NCI-H187 treated with DMSO at 0.1 percent for 48 hours (cell line): ENCODE data around the gene TBC1D1.

ENCODE experiments used
- DNase-seq: peaks from one replicate; lab custom pipeline; 2025; lab: John Stamatoyannopoulos, UW

The TBC1D1 gene

DNA sequence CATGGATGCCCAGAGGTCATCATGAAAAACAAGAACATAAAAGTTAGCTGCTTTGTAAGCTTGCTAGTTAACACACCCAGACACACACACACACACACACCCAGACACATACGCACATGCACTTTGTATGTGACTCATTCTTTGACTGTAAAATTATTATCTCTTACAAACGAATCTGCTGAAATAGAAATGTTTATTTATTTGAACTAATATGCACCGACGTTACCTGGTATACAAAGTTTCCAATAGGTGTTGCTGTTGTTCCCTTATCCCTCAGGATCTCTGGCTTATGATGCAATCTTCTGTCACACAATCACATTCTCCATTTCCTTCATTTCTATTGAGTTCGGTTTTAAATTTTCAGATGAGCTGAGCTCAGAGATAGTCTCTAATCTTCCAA lies 278.6 kb downstream of the TBC1D1 start:
- DNase-seq: no peak

DNA sequence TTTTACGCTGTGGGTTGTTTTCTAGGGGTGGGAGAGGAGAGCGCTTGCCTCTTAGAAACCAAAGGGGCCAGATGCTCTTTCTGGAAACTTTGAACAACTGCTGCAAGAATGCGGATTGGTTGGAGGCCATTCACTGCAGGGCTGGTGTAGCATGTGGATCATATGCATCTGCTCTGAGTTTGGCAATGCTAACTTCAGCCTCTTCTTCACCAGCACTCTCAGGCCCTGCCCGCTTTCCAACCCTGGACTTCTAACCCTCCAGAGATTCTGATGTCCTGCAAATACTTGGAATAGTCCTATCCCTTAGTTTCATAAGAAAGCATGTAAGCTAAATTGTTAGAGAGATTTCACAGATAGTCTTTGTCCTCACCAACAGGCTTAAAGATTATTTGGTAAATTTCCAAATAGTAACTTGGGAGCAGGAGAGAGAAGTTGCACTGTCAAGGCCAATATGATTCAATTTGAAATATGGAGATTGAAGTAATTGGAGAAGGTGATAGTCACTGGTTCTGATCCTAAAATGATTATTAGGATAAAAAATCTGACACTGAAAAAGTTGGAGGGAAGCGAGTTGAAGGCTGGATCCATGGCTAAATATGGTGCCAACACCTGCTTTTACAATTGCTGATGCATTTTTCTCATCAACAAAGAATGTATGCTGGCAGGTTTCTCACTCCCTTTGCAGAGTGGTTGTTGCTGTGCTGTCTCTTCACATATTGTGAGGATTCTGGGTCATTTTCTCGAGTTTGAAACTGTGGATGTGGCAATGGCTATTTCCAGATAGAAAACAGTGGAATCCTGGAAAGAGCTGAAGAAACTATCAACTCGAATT lies 279.7 kb downstream of the TBC1D1 start:
- no peak for DNase-seq

DNA sequence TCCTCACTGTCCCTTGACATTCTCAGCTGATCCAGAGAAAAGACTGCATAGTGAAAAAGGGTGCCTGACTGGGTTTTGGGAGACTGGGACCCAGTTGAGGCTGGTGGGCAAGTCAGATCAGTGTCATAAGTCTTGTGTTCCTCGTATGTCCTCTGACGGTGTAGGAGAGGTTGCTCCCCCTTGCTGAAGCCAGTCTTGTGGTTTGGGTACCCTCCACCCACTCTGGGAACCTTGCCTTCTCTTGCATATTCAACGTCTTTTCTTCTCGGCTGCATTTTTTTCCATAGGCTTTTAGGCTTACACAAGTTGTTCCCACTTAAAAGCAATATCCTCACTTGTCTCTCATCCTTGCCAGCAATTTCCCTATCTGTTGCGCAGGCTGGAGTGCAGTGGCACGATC lies 281.2 kb downstream of the TBC1D1 start:
- no peak for DNase-seq

DNA sequence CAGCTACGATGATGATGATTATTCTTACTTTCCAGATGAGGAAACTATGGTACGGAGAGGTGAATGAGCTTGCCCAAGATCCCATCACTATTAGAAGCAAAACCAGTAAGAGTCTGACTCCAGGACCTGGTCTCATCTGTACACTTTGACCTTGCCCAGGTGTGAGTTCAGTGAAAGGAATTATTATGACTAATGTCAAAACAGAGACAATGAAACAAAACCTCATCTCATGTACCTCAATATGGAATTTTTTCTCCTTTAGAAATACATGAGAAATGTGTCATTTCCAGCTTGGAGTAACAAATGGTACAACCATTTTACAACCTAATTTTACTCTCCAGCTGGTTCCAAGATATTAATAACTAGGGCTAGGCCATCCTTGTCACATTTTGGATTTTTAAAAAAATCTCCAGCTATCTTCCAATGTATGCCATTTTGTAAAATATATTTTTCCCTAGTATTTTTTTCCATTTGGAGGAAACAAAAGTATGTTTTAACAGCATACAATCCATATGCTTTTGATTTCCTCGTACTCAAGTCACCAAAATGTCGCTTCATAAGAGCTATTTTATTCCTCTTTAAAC lies 283.1 kb downstream of the TBC1D1 start:
- no peak for DNase-seq

DNA sequence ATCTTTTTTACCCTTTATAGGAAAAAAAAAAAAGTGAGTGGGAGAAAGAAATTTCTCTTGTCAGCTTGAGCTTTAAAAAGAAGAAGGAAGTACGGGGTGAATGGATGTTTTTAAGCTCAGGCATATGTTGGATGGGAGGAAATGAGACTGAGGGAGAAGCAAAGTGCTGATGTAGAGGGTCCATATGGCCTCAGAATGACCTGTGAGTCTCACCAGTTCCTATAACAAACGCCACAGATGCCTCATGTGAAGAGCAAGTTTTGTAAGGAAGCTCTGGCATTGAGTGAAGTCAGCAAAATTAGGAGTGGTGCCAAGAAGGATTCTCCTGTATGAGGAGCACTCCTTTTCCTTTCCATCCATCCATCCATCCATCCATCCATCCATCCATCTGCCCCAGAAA lies 283.9 kb downstream of the TBC1D1 start:
- no peak for DNase-seq

DNA sequence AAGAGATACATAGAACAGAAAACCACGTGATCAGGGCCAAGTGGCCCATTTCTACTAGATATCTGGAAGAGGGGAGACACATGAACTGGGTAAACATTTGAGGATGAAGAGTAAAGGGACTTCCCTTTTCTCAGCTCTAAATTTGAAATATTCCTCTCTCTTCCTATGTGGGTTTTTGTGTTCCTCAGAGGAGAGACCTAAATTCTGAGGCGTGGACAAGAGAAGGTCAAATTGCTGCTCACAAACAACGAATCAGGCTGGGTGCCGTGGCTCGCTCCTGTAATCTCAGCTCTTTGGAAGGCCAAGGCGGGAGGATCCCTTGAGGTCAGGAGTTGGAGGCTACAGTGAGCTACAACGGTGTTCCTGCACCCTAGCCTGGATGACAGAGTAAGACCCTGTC lies 285.3 kb downstream of the TBC1D1 start:
- DNase-seq: no peak

DNA sequence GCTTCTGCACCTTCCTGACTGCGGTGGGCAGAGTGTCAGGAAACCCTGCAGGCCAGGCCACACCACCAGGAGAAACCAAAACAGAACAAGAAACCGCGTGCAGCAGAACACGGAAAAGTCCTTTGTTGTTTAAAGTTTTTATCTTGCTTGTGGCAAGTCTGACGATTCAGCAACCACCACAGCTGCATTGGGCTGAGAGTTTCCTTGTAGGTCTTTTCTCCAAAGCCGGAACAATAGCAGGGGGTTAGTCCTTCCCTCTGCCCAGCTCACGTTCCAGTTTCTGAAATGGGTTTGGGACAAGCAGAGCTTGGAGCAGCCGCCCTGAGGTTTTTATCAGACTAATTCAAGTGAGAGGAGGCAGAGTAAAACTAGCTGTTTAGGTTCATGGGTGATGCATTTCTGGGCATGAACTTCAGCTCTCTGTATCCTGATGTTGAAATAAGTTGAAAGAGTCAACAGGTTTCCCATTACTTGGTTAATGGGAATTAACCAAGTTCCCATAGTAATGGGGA lies 286.2 kb downstream of the TBC1D1 start:
- no peak for DNase-seq

DNA sequence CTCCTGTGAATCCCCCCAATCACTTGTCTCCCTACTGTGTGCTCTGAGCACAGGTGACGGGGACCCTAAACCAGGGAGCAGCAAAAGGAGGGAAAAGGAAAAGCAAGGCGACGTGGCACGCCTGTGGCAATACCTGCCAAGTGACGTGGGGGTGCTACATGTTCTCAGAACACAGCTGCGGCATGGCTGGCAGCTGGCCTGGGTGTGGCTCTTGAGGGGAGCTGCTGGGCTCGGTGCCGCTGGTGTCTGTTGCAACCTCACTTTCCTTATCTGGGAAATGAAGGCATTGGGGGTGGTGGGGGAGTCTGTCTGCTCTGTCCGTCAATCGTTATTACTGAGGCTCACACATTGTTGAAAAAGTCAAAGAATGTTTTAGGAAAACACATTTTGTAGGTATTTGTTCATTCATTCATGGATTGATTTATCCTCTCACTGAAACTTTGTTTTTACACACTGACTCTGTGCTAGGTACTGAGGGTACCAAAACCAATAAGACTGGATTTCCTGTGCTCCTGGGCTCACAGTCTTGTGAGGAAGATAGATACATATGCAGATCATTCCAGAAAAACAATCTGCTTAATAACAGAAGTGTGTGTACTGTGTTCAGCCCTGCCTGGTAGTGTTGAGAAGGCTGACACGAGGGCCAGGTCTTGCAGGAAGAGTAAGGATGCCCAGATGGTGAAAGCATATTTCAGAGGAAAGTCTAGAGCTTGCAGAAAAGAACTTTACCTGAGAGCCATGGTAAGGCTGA lies 286.9 kb downstream of the TBC1D1 start:
- no peak for DNase-seq

DNA sequence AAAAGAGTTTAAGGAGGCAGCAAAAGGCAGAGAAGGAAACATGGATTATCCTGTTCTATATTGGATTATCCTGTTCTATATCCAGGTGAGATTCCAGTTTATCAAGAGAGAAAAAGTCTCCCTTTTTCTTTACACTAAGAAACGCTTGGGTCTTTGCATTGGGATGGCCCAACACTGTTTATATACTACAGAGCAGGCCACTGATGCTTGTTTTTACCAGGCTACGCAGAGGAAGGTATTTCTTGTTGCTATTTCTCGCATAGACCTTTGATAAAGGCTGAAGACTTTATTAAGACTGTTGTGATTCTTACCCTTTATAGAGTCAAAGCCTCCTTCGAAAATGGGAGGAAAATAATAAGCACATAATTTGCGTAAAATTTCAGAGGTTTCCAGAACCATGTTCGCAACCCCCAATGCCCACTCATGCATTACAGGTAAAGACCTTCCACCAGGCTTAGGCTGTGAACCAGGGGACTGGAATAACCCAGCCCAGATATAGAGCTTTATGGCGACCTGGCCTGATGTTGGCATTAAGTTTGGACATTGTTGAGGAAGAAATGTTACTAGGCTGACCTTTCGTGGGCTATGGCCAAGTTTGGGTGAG lies 287.6 kb downstream of the TBC1D1 start:
- DNase-seq: no peak

DNA sequence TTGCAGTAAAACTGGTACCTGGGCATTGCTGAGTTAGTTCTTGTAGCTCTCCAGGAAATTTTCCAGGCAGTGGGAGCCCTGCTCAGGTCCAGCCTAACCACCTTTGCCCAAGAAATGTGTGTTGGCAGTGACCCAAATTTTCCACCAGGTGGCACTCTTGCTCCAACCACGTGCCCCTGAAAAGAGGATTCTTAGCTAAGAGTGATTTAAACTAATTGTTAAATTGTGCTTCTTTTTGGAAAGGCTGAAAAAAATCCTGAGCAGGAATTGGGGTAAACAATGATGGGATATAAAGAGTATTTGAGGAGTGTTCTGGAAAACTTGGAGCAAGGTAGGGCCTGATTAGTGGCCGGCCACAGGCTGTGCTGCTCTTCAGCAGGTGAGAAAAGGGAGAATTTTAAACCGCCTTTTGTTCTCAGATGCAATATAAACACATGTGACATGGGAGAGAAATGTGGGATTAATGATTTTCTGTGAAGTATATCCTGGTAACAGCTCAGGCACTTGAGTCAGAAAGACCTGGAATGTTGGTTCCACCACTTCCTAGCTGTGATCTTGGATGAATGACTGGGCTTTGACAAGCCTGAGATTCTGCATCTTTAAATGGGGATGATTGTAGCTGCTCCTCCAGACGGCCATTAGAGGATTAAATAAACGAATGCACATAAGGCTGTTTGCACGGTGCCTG lies 288.9 kb downstream of the TBC1D1 start:
- peak; percentile 15 for DNase-seq

DNA sequence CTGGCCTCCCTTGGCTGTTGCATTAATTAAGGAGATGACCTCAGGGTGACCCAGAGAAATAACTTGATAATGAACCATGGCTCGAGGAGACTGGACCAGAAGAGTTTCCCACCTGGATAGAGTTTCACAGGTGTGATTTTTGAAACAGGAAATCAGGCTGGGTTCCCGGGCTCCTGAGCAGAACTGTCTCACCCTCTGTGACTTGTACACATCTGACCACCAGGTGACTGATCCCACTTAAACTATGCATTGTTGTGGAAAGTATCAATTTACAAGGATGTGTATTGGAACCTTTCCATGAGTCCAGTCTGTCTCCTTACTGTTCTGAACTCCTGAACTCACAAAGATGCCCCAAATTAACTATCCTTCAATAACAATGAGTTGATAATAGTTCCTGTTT lies 289.6 kb downstream of the TBC1D1 start:
- no peak for DNase-seq

DNA sequence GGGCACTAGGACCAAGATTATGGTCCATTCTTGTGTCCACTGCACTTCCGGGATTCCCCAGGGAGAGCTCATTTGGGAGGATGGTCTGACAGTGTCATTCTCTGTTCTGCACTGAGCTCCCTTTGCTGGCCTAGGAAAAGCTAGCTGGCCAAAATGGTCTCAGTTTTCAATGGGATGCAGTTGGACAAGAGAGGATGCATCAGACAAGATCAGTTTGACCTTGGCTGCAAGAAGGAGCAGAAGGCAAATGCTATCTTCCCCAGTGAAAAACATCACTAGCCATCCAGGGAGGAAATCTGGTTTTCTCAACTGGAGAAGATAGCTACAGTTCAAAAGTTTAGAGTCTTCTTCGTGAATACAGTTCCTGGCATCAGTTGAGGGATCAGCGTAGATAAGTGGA lies 290.4 kb downstream of the TBC1D1 start:
- no peak for DNase-seq

DNA sequence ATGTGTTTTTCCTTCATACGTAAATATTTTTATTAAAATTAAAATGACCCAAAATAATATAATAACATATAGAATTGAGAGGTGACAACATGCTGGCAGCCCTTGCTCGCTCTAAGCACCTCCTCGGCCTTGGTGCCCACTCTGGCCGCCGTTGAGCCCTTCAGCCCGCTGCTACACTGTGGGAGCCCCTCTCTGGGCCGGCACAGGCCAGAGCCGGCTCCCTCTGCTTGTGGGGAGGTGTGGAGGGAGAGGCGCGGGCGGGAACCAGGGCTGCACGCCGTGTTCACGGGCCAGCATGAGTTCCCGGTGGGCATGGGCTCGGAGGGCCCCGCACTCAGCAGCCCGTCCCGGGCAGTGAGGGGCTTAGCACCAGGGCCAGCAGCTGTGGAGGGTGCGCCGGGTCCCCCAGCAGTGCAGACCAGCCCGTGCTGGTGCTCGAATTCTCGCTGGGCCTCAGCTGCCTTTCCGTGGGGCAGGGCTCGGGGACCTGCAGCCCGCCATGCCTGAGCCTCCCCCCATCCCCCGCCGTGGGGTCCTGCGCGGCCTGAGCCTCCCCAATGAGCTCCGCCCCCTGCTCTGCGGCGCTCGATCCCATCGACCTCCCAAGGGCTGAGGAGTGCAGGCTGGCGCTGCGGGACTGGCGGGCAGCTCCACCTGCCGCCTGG lies 291.6 kb downstream of the TBC1D1 start:
- no peak for DNase-seq

DNA sequence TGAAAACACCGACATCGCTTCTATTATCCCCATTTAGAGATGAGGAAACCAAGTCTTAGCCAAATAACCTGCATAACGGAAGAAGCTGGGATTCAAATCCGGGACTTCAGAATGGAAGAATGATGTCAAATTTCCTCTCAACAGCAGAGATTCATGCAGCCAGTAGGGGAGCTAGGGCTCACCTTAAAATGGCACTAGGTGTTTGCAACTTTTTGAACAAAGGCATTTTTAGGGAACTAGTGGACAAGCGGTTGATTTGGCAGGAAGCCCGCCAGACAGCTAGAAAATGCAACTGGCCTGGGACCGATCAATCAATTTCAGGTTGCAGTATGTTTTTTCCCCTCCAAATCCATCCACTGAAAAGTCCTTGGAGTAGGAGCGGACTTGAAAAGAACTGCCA lies 293.5 kb downstream of the TBC1D1 start:
- DNase-seq: no peak

DNA sequence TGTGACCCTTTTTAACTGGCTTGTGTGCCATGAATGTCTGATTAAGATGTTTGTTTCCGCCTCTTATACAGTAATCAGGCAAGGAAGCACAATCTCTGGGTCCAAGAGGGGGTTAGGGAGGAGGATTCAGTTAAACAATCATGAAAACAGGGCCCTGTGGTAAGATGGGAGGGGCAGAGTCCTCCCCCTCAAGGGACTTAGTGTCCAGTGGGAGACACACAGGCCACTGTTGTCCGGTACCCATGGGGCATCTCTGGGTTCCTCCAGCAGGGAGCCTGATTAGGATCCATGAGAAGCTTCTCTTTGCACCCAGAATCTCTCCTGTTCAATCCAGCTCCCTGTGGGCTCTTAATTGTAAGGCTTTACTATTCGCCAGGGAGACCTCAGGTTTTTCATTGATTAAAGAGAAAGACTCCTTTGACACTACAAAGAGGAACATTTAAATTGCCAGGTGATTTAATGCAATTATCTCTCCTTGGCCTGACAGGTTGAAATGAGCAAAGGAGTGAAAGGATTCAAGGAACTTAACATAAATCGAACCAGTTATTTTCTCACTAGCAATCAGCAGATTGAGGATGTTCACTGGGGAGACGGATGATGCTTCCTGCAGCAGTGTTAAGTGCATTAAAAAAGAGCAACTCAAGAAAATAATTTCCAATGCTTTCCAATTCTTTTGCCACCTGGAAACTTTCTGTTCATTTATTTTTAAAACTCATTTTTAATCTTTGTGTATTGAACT lies 294.7 kb downstream of the TBC1D1 start:
- DNase-seq: no peak

DNA sequence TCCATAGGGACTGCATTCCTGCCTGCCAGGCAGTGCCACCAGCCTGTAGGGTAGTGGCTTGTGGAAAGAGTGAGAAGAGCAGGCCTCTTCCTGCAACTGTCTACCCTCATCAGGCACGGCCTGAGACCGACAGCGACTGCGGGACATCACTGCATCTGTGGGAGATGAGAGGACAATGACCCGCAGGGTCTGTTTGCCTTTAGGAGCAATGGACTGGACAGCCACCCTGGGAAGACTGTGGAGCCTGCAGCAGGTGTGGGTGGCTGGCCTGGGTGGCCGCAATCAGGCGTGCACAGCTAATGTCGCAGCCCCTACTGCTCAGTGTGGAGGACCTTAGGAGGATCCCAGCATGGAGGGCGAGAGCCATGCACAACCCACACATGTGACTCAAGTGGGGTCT lies 297.3 kb downstream of the TBC1D1 start:
- DNase-seq: no peak

DNA sequence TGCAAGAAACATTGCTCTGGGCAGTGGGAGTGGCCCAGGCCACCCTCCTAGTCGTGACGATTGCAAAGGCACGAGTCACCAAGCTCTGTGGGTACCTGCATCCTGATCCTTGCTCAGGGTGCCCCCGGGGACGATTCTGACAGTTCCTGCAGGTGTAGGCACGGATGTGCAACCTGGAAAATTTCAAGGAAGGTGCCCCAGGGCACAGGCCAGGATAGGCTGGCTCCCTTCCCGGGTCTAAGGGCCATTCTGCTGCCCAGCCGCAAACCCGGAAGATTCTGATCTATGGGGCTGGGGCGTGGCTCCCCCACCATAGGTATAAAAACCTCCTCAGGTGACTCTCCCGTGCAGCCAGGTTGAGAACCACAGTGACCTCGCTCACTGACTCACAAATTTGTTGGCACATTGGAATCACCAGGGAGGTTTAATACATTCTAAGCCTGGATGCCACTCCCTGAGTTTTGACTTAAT lies 297.8 kb downstream of the TBC1D1 start:
- DNase-seq: no peak
